Kidney (tissue), 14 donors: ENCODE measurements around the gene SMPX. TPM values are rescaled to one million over a fixed set of nuclear protein-coding genes. Genes with fewer than 3 reads are reported as not detected.

Experiments
- DNase-seq, 5 donors: peaks; one replicate each; pipeline ENCODE4 v3.0.0-alpha.2; 2013 to 2020
- FAIRE-seq: peaks from 2 replicates; lab custom pipeline; 2012; peaks lifted over from hg19 to GRCh38; lab: Jason Lieb, UNC
- H3K27ac ChIP-seq, 2 donors: one replicate each; pipeline ENCODE4 v1.7.0; 2013; ENCODE audit warnings: low read depth in 2 of 2, low read length in 2 of 2, inconsistent platforms in 1 of 2
- H3K27me3 ChIP-seq: one replicate; pipeline ENCODE4 v1.7.1; 2013; ENCODE audit warnings: low read length, inconsistent platforms; ENCODE audit not compliant: control insufficient read depth, insufficient read depth
- H3K36me3 ChIP-seq, 3 donors: one replicate each; pipeline versions ENCODE4 v1.7.0 to v1.7.1; 2013; ENCODE audit warnings: low read length in 3 of 3, control low read depth in 1 of 3, inconsistent platforms in 1 of 3; ENCODE audit not compliant: insufficient read depth in 3 of 3, control insufficient read depth in 2 of 3
- H3K4me1 ChIP-seq, 3 donors: one replicate each; pipeline versions ENCODE4 v1.7.0 to v1.7.1; 2013; ENCODE audit warnings: low read length in 3 of 3, inconsistent platforms in 1 of 3, low read depth in 1 of 3; ENCODE audit not compliant: control insufficient read depth in 2 of 3, insufficient read depth in 2 of 3
- H3K4me3 ChIP-seq, 3 donors: one replicate each; pipeline versions ENCODE4 v1.7.0 to v1.8.1; 2013; ENCODE audit warnings: low read length in 3 of 3, control low read depth in 1 of 3, inconsistent platforms in 1 of 3
- H3K9ac ChIP-seq, 3 donors: one replicate each; pipeline versions ENCODE4 v1.7.0 to v1.7.1; 2013; ENCODE audit warnings: low read length in 3 of 3, control low read depth in 1 of 3, inconsistent platforms in 1 of 3
- H3K9me3 ChIP-seq, 3 donors: one replicate each; pipeline versions ENCODE4 v1.7.0 to v1.7.1; 2013; ENCODE audit warnings: low read length in 3 of 3, control low read depth in 1 of 3, inconsistent platforms in 1 of 3; ENCODE audit not compliant: control insufficient read depth in 2 of 3, insufficient read depth in 1 of 3
- intact Hi-C: fragments of 100-400 bp; cut with DNase I; formaldehyde crosslinking; loops from one replicate; pipeline ENCODE4 v1.11.1; 2022
- polyA plus RNA-seq: library from polyadenylated mRNA; stranded (reverse); fragments of 350-450 nt; fragmentation: Illumina TruSeq; extraction: RNeasy Lipid Tissue Mini Kit (QIAGEN cat#74804); gene quantifications from one replicate; pipeline ENCODE4 v1.2.3, GENCODE V29; 2014; ENCODE audit warnings: low read depth, low replicate concordance; ENCODE audit not compliant: insufficient read depth
- total RNA-seq: library from RNA; stranded (reverse); fragmentation: NEBNext Ultra II Directional; extraction: Animal tissue kit (Norgen Biotek cat#: 25700); gene quantifications from one replicate; pipeline ENCODE4 v1.2.1, GENCODE V29; 2021
- TF ChIP-seq, protein P1 (sequence below): IDR thresholded peaks from 3 replicates; pipeline ENCODE4 v1.5.1; 2012; ENCODE audit warnings: mild to moderate bottlenecking, moderate library complexity, borderline replicate concordance; ENCODE audit not compliant: insufficient read depth; ENCODE audit errors: extremely low read depth
- donor health status: control.
- donor health status: control.
- donor health status: control.
- donor health status: control.
- donor health status: control.
- donor health status: DM: yes; HTN: yes; CAD: no.
- donor health status: Normal renal cell carcinoma (clear cell type).

The SMPX gene
- total and polyA plus RNA-seq, 2 donors from 2014 or later = not detected

GRCh38 chrX:21702725-21703124 is 55.2 kb downstream of the SMPX start:
- DNase-seq = peak in 1 of 5 donors; percentile 39
- Histone ChIP-seq H3K4me1 (no peaks in the 10 kb centered on the region), H3K4me3 (no peak overlapping the region), H3K27me3 (peaks cover 3% of the 10 kb centered on the region), H3K9ac (no peak overlapping the region), H3K9me3 (no peaks in the 10 kb centered on the region), H3K36me3 (no peaks in the 10 kb centered on the region), H3K27ac (no peak overlapping the region)
- no peak for FAIRE-seq
- intact Hi-C loops = no loop called here
- TF ChIP-seq, protein P1, sequence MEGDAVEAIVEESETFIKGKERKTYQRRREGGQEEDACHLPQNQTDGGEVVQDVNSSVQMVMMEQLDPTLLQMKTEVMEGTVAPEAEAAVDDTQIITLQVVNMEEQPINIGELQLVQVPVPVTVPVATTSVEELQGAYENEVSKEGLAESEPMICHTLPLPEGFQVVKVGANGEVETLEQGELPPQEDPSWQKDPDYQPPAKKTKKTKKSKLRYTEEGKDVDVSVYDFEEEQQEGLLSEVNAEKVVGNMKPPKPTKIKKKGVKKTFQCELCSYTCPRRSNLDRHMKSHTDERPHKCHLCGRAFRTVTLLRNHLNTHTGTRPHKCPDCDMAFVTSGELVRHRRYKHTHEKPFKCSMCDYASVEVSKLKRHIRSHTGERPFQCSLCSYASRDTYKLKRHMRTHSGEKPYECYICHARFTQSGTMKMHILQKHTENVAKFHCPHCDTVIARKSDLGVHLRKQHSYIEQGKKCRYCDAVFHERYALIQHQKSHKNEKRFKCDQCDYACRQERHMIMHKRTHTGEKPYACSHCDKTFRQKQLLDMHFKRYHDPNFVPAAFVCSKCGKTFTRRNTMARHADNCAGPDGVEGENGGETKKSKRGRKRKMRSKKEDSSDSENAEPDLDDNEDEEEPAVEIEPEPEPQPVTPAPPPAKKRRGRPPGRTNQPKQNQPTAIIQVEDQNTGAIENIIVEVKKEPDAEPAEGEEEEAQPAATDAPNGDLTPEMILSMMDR = no peak

DNA sequence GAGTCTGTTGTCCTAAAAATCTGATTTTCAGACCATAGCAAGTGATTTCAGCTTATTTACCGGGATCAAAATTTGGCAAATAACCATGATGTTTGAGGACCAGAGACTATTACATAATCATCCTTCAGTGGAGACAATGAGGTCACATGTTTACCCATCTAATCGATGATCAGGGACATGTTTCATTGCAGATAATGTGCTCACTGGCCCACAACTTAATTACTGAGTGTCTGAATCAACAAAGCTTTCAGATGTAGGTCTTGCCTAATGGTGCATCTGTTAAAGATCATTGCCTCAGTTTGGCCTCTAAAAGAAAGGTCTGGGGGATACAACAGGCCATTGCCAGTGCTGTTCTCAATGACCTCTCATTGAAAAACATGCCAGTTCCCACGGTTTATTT is 56.9 kb downstream of the SMPX start:
- Histone ChIP-seq H3K36me3 (no peaks in the 10 kb centered on the region), H3K4me3 (no peak overlapping the region), H3K27ac (no peak overlapping the region), H3K27me3 (peaks cover 3% of the 10 kb centered on the region), H3K9ac (no peak overlapping the region), H3K4me1 (no peaks in the 10 kb centered on the region), H3K9me3 (no peaks in the 10 kb centered on the region)
- FAIRE-seq = no peak
- TF ChIP-seq, protein P1 = no peak
- intact Hi-C loops = no loop called here
- no peak for DNase-seq

- Histone ChIP-seq H3K9ac (no peak overlapping the region), H3K36me3 (no peaks in the 10 kb centered on the region), H3K9me3 (no peaks in the 10 kb centered on the region), H3K27me3 (peaks cover 3% of the 10 kb centered on the region), H3K27ac (no peak overlapping the region), H3K4me3 (no peak overlapping the region), H3K4me1 (no peaks in the 10 kb centered on the region)
- FAIRE-seq (no peak), DNase-seq (peak in 1 of 5 donors; percentile 12)
- TF ChIP-seq, protein P1 = no peak
- intact Hi-C loops = no loop called here
These were observed 57.6 kb downstream of the SMPX start for GRCh38 chrX:21700275-21700674.

- FAIRE-seq = no peak
- Histone ChIP-seq H3K9me3 (no peaks in the 10 kb centered on the region), H3K9ac (no peak overlapping the region), H3K27ac (no peak overlapping the region), H3K4me1 (no peaks in the 10 kb centered on the region), H3K4me3 (no peak overlapping the region), H3K27me3 (peaks cover 3% of the 10 kb centered on the region), H3K36me3 (no peaks in the 10 kb centered on the region)
- intact Hi-C loops = no loop called here
- DNase-seq = no peak
- TF ChIP-seq, protein P1 = no peak
These were observed 58.8 kb downstream of the SMPX start for GRCh38 chrX:21699136-21699535.
